ENCODE measurements around the gene ADAMTSL1. TPM values are rescaled to one million over a fixed set of nuclear protein-coding genes. Genes with fewer than 3 reads are reported as not detected.

The ADAMTSL1 gene
- total RNA-seq, 1 donor from 2014 or later, result 0.56 TPM

DNA sequence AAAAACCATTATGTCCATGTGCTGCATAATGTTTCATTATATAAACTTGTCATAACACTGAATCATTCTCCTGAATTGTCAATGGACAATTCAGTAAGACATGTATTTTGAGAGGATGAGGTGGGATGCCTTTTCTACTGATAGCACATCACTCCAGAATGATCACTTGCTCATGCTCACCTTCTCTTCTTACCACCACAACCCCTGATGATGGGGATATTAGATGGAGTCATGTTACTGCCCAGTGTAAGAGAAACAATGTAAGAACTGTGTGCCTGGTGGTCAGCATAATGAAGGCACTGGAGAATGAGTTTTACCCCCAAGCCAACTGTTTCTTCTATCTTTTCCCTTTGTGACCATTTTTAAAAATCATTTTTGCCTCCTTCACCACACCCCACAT is 198.8 kb downstream of the ADAMTSL1 start:
- ATAC-seq (ENCODE audit: poor library complexity) (no peak), DNase-seq (no peak)
- intact Hi-C loops (cut with DNase I), result no loop called here

GRCh38 chr9:18673179-18673578 is 199.2 kb downstream of the ADAMTSL1 start:
- no peak for ATAC-seq (ENCODE audit: poor library complexity)
- intact Hi-C loops (cut with DNase I), result no loop called here
- DNase-seq, result no peak

- DNase-seq, result no peak
- intact Hi-C loops (cut with DNase I), result no loop called here
- ATAC-seq (ENCODE audit: poor library complexity), result no peak
Measured at GRCh38 chr9:18675332-18675731, 201.4 kb downstream of the ADAMTSL1 start.

- ATAC-seq (ENCODE audit: poor library complexity) (no peak), DNase-seq (no peak)
- intact Hi-C loops (cut with DNase I), result no loop called here
Measured at GRCh38 chr9:18675973-18676372, 202.0 kb downstream of the ADAMTSL1 start.

GRCh38 chr9:18676525-18676924 is 202.6 kb downstream of the ADAMTSL1 start:
- no peak for DNase-seq
- ATAC-seq (ENCODE audit: poor library complexity), result no peak
- intact Hi-C loops (cut with DNase I), result no loop called here

DNA sequence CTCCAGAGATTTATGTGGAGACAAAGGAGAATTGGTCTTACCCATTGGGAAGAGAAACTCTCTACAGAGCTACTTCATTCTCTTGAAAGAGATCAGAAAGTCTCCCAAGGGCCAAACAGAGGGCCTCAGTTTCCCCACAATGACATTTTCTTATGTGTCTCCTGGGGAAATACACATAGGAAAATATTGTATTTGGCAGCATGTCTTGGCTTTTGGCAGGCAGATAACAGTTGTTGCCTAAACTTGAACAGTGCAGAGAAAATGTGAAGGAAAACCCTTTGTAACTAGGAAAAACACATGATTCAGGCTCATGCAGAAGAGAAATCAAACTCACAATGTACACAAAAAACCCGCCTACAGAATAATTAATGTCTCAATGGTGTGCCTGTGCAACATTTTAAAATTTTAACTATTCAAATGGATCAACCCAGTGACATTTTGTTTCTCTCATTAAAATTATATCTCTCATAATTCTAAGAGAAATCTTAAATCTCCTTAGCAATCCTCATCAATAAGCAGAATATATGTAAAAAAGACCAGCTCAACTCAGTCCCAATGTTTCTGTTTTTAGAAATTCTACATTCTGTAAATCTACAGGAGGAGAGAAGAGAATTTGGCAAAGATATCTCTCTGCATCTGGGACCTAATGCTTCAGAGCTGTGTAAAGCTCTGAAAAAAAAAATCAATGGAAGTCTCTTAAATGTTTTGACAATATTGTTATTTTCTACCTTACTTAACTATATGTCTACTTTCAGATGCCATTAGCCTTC is 205.1 kb downstream of the ADAMTSL1 start:
- intact Hi-C loops (cut with DNase I), result no loop called here
- DNase-seq, result no peak
- ATAC-seq (ENCODE audit: poor library complexity), result no peak

DNA sequence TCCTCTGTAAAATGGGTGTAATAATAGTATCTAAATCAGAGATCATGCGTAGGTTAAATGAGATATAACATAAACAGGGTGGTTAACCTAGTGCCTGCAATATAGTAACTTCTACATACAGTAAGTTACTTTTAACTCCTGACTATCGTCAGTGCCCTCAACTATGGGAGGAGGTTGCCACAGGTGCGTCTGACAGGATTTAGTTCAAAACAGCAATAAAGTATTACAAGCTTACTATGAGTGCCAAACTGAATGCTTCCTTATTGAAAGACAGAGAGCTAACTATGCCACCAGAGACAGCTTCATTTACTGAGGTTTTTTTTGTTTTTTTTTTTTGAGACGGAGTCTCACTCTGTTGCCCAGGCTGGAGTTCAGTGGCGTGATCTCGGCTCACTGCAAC is 209.0 kb downstream of the ADAMTSL1 start:
- ATAC-seq (ENCODE audit: poor library complexity) (no peak), DNase-seq (no peak)
- intact Hi-C loops (cut with DNase I), result no loop called here

- DNase-seq, result no peak
- ATAC-seq (ENCODE audit: poor library complexity), result no peak
- intact Hi-C loops (cut with DNase I), result no loop called here
Measured at GRCh38 chr9:18683312-18683711, 209.4 kb downstream of the ADAMTSL1 start.

DNA sequence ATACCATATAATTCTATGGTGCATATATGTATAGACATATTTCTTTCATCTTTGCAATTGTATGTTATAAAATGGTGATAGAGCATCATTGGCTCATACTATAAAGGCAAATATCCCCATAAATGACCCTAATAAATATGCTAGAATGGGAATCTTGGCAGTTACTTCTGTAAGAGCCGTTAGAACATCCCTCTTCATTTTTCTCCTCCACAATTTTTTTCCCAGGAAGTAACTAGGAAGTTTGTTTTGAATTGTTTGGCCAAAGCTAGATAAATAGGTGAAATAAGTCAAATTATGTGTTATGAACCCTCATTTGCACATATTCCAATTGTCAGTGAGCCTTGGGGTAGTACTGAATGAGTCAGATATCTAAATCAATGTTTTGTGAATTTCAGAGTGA is 209.9 kb downstream of the ADAMTSL1 start:
- intact Hi-C loops (cut with DNase I), result no loop called here
- ATAC-seq (ENCODE audit: poor library complexity) (no peak), DNase-seq (no peak)

GRCh38 chr9:18684593-18685317 is 210.8 kb downstream of the ADAMTSL1 start:
- ATAC-seq (ENCODE audit: poor library complexity), result peak; percentile 27
- intact Hi-C loops (cut with DNase I), result no loop called here

DNA sequence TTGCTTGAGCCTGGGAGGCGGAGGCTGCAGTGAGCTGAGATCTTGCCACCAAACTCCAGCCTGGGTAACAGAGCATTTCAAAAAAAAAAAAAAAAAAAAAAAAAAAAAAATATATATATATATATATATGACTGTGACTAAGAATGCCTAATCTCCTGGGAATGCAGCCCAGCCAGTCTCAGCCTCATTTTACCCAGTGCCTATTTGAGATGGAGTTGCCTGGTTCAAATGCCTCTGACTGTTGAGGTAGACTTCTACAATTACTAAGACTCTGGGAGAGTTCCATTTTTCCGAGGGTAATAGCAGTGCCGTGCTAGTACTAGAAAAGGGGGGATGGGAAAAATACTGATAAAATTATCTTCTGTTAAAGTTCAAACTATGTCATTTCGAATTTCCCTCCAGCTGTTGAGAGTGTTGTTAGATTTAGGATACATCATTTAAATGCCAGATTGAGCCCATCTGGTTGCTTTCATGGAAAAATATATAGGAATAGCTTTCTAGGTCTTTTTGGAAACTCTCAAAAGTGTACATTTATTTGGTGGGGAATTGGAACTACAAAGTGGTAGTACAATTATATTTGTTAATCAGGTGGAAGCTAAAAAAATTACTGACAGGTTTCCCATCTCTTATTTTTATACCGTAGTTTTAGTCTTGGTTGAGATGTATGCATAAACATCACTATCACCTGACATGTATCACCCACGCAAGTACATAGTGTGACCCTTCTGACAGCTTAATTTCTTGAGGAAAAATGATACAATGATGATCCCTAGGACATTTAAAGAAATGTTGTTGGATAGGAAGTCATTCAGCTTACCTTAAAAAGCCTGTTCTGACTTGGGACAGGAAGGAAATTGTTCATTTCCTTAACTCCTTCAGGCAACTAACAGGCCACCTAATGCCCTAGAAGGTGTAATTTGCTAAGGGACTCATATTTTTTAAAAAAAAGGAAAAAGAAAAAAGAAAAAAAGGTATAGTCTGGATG is 214.9 kb downstream of the ADAMTSL1 start:
- DNase-seq (no peak), ATAC-seq (ENCODE audit: poor library complexity) (no peak)
- intact Hi-C loops (cut with DNase I), result no loop called here

More at GRCh38 chr9:18684593-18685317, 210.8 kb downstream of the ADAMTSL1 start:
- DNase-seq, result no peak

DNA sequence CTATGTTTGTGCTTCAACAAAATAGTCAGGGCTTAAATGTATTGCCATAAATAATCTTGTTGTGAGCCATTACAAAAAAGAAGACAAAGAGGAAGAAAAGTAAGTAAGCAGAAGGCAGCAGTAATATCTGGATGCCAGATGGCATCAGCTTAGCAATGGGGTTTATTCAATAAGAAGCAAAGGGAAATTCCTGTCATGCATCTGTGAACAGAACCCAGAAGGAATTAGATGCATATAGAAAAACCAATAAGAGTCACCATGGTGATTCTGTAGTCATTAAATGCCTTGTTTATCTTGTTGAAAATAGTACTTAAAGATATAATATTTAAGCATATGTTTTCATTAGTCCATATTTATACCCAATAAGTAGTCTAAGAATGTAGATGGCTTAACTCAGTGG is 216.0 kb downstream of the ADAMTSL1 start:
- DNase-seq (no peak), ATAC-seq (ENCODE audit: poor library complexity) (no peak)
- intact Hi-C loops (cut with DNase I), result no loop called here

- intact Hi-C loops (cut with DNase I), result no loop called here
- no peak for ATAC-seq (ENCODE audit: poor library complexity)
- no peak for DNase-seq
Measured at GRCh38 chr9:18692268-18692667, 218.3 kb downstream of the ADAMTSL1 start.

GRCh38 chr9:18692962-18693361 is 219.0 kb downstream of the ADAMTSL1 start:
- intact Hi-C loops (cut with DNase I), result no loop called here
- no peak for DNase-seq
- ATAC-seq (ENCODE audit: poor library complexity), result no peak

GRCh38 chr9:18694959-18695668 is 221.2 kb downstream of the ADAMTSL1 start:
- ATAC-seq (ENCODE audit: poor library complexity), result no peak
- DNase-seq, result no peak
- intact Hi-C loops (cut with DNase I), result no loop called here

DNA sequence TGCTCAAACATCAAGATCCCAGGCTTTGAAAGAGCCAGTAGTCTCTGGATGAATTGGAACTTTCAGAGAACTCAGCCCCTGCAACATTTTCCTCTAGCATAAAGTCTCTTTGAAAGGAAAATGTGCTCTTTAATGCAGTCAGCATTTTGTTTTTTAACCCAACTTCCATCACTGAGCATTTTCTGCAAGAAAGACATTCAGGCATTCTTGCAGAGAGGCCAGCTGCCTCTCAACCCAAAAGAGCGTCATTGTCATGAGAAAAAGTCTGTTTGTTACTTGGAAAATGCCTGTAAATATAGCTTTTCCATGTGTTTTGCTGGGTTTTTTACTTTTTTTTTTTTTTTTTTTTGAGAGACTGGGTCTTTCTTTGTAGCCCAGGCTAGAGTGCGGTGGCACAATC is 225.0 kb downstream of the ADAMTSL1 start:
- DNase-seq (no peak), ATAC-seq (ENCODE audit: poor library complexity) (no peak)
- intact Hi-C loops (cut with DNase I), result no loop called here

- intact Hi-C loops (cut with DNase I), result no loop called here
- DNase-seq (no peak), ATAC-seq (ENCODE audit: poor library complexity) (no peak)
Measured at GRCh38 chr9:18699764-18700163, 225.8 kb downstream of the ADAMTSL1 start.

DNA sequence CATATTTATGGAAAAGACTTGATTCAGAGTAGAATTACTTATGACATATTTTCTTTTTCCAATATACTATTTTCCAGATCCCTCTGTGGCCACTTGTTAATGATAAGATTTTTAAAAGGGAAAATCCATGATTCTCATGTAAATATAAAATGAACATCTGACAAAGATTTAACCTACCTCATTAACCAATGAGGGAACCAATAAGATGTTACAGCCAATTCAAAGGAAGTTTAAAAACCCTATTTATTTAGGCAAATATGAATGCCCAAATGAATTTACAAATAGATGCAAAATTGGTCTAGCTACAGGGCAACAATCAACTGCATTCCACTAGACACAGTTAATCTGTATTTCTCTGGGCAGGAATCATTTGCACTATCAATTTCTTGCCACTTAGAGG is 226.8 kb downstream of the ADAMTSL1 start:
- DNase-seq (no peak), ATAC-seq (ENCODE audit: poor library complexity) (no peak)
- intact Hi-C loops (cut with DNase I), result no loop called here
